Endodermal cell (in vitro differentiated cells): Measurements from ENCODE around the gene TMPRSS9. TPM values are rescaled to one million over a fixed set of nuclear protein-coding genes. Genes with fewer than 3 reads are reported as not detected.

Experiments used
- DNase-seq: peaks from one replicate; pipeline ENCODE4 v3.0.0-alpha.2; 2017
- H3K27ac ChIP-seq: 2 replicates; pipeline ENCODE4 v1.5.1; 2013; ENCODE audit warnings: mild to moderate bottlenecking, low read depth, low read length, moderate library complexity
- H3K27me3 ChIP-seq: 2 replicates; pipeline ENCODE4 v1.6.1; 2013; ENCODE audit warnings: mild to moderate bottlenecking, low read length, moderate library complexity; ENCODE audit not compliant: insufficient read depth, control insufficient read depth, poor library complexity, severe bottlenecking
- H3K36me3 ChIP-seq: 2 replicates; pipeline ENCODE4 v1.7.0; 2013; ENCODE audit warnings: mild to moderate bottlenecking, low read length, moderate library complexity; ENCODE audit not compliant: control insufficient read depth, insufficient read depth
- H3K4me1 ChIP-seq: one replicate; pipeline ENCODE4 v1.7.0; 2013; ENCODE audit warnings: low read length; ENCODE audit not compliant: control insufficient read depth, insufficient read depth
- H3K4me3 ChIP-seq: 2 replicates; pipeline ENCODE4 v1.5.1; 2013; ENCODE audit warnings: mild to moderate bottlenecking, low read length, moderate library complexity
- H3K9ac ChIP-seq: 2 replicates; pipeline ENCODE4 v1.6.1; 2013; ENCODE audit warnings: mild to moderate bottlenecking, low read length, moderate library complexity; ENCODE audit not compliant: poor library complexity, severe bottlenecking; ENCODE audit errors: extremely low read depth
- H3K9me3 ChIP-seq: 2 replicates; pipeline ENCODE4 v1.6.1; 2013; ENCODE audit warnings: mild to moderate bottlenecking, low read length, moderate library complexity; ENCODE audit not compliant: control insufficient read depth
- H3K27ac Mint-ChIP-seq: 2 replicates; pipeline ENCODE4 v1.8.0; 2020; ENCODE audit warnings: mixed read lengths
- H3K27me3 Mint-ChIP-seq: 2 replicates; pipeline ENCODE4 v1.8.0; 2021; ENCODE audit warnings: mild to moderate bottlenecking, mixed read lengths; ENCODE audit not compliant: insufficient read depth
- H3K36me3 Mint-ChIP-seq: 2 replicates; pipeline ENCODE4 v1.8.0; 2020; ENCODE audit warnings: low read depth, mixed read lengths
- H3K4me1 Mint-ChIP-seq: 2 replicates; pipeline ENCODE4 v1.8.0; 2020; ENCODE audit warnings: mixed read lengths
- H3K4me3 Mint-ChIP-seq: 2 replicates; pipeline ENCODE4 v1.8.0; 2020; ENCODE audit warnings: mild to moderate bottlenecking, moderate library complexity, mixed read lengths
- H3K9me3 Mint-ChIP-seq: 2 replicates; pipeline ENCODE4 v1.8.0; 2020; ENCODE audit warnings: mild to moderate bottlenecking, mixed read lengths
- CTCF ChIP-seq: fragments of 200-600 bp; sonication (generic); conservative IDR thresholded peaks from 2 replicates; pipeline ENCODE4 v1.5.0; 2021; ENCODE audit warnings: antibody characterized with exemption, mild to moderate bottlenecking
- WGBS, 2 experiments: methylation state at CpG; one replicate each; pipeline versions ENCODE4 v1.1.5 to v1.1.7; 2013; ENCODE audit warnings: missing lambda C conversion rate in 2 of 2, mixed read lengths in 1 of 2; ENCODE audit not compliant: insufficient coverage in 1 of 2, insufficient read length in 1 of 2; 5-methylcytosine and 5-hydroxymethylcytosine counted together
- total RNA-seq, 2 donors: library from RNA; stranded (reverse); fragmentation: NEBNext Ultra II Directional in 1 of 2; extraction: Animal tissue kit (Norgen Biotek cat#: 25700) in 1 of 2; gene quantifications; 2 replicates in 1 of 2; 3 replicates in 1 of 2; pipeline ENCODE4 v1.2.1, GENCODE V29; 2021

TMPRSS9 gene
- total RNA-seq, 2 donors from 2014 or later = 0.73 to 1.2 TPM

DNA sequence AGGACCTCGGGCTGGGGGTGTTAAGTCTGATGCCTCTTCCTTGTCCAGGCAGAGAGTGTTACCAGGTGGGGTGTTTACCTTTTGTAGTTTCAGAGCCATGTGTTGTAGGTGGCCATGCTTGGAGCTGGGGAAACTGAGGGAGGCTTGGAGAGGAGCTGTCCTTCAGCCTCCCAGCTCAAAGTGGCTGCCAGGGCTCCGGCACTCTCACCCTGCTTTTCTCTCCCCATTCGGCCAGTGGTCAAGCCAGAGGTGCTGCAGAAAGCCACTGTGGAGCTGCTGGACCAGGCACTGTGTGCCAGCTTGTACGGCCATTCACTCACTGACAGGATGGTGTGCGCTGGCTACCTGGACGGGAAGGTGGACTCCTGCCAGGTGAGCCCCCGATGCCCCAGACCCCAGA is 50.0 kb downstream of the TMPRSS9 start:
- Histone ChIP-seq H3K27me3 (no peaks in the 10 kb centered on the region), H3K4me1 (no peaks in the 10 kb centered on the region), H3K9ac (no peak overlapping the region), H3K4me3 (no peak overlapping the region), H3K36me3 (no peaks in the 10 kb centered on the region), H3K27ac (no peak overlapping the region), H3K9me3 (peaks cover 6% of the 10 kb centered on the region)
- peaks cover 16% of the 10 kb centered on the region for H3K9me3 Mint-ChIP-seq
- TF ChIP-seq CTCF = no peak
- H3K27ac Mint-ChIP-seq = no peak overlapping the region
- H3K27me3 Mint-ChIP-seq = peaks cover 21% of the 10 kb centered on the region
- no peak for DNase-seq
- 88 to 93% methylated on average over 7 of the region's 7 CpGs for WGBS, 2 experiments
- peaks cover 2% of the 10 kb centered on the region for H3K36me3 Mint-ChIP-seq
- H3K4me3 Mint-ChIP-seq = no peak overlapping the region
- H3K4me1 Mint-ChIP-seq = no peaks in the 10 kb centered on the region

DNA sequence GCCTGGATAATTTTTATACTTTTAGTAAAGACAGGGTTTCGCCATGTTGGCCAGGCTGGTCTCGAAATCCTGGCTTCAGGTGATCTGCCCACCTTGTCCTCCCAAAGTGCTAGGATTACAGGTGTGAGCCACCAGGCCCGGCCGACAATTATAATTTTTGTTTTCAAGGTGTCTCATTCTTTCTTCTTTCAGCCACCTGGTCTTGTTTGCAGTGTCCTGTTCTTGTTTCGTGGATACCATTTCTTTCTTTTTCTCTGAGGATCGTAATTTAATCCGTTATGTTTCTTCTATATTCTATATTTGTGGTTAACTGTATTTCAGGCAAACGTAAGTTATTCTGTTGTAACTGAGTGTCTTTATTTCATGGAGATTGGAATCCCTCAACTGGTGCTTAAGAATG is 51.6 kb downstream of the TMPRSS9 start:
- TF ChIP-seq CTCF = no peak
- Mint-ChIP-seq H3K4me1 (no peaks in the 10 kb centered on the region), H3K27ac (no peak overlapping the region), H3K27me3 (peaks cover 21% of the 10 kb centered on the region), H3K4me3 (no peak overlapping the region), H3K36me3 (peaks cover 2% of the 10 kb centered on the region), H3K9me3 (peaks cover 14% of the 10 kb centered on the region)
- WGBS, 2 experiments = 92 to 93% methylated on average over 5 to 8 of the region's 8 CpGs
- no peaks in the 10 kb centered on the region for H3K27me3 ChIP-seq
- DNase-seq = no peak
- H3K9ac ChIP-seq = no peak overlapping the region
- H3K9me3 ChIP-seq = peaks cover 6% of the 10 kb centered on the region
- no peak overlapping the region for H3K27ac ChIP-seq
- H3K36me3 ChIP-seq = no peaks in the 10 kb centered on the region
- no peaks in the 10 kb centered on the region for H3K4me1 ChIP-seq
- no peak overlapping the region for H3K4me3 ChIP-seq

DNA sequence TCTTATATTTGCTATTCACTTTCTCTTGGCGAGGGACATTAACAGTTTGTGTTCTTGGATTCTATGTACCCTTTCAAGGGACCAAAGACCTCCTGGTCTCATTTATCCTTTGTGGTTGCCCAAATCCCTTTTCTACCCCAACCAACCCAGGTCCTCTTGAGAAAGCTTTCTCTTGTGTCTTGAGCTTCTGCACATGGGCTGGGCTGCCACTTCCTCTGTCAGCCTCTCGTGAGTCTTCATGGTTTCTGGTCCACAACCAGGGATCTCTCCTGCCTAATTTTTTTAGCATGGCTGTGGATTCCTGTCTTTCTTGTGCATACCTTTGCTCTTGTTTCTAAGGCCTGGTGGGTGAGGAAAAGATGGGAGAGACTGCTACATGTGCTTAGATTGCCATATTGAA is 52.4 kb downstream of the TMPRSS9 start:
- Mint-ChIP-seq H3K36me3 (peaks cover 2% of the 10 kb centered on the region), H3K27ac (no peak overlapping the region), H3K9me3 (peaks cover 14% of the 10 kb centered on the region), H3K4me3 (no peak overlapping the region), H3K4me1 (no peaks in the 10 kb centered on the region), H3K27me3 (peaks cover 21% of the 10 kb centered on the region)
- H3K27ac ChIP-seq = no peak overlapping the region
- H3K36me3 ChIP-seq = no peaks in the 10 kb centered on the region
- H3K4me3 ChIP-seq = no peak overlapping the region
- WGBS, 2 experiments = 80 to 92% methylated on average over 1 to 2 of the region's 2 CpGs
- peaks cover 6% of the 10 kb centered on the region for H3K9me3 ChIP-seq
- DNase-seq = no peak
- no peak for TF ChIP-seq CTCF
- no peaks in the 10 kb centered on the region for H3K27me3 ChIP-seq
- H3K9ac ChIP-seq = no peak overlapping the region
- no peaks in the 10 kb centered on the region for H3K4me1 ChIP-seq
